Measurements from ENCODE around the gene CYP4A22.
"Not testable (repeated sequence)": the region's sequence is repeated elsewhere in the genome, so short reads cannot be mapped to it uniquely, and the experiment has no call there.

CYP4A22 gene

GRCh38 chr1:47137198-47137597 is at the start of gene CYP4A22:
TSS of gene CYP4A22 (plus strand) at chr1:47137441. CDS start at chr1:47137486, 45 bp downstream.
- DNase-seq = no peak

GRCh38 chr1:47089356-47089755 is 47.9 kb upstream of the CYP4A22 start:
- not testable (repeated sequence) for DNase-seq

GRCh38 chr1:47091476-47091875 is 45.8 kb upstream of the CYP4A22 start:
- DNase-seq = not testable (repeated sequence)

GRCh38 chr1:47104816-47105215 is 32.4 kb upstream of the CYP4A22 start:
- DNase-seq = no peak

GRCh38 chr1:47106792-47107191 is 30.4 kb upstream of the CYP4A22 start:
- DNase-seq = no peak

GRCh38 chr1:47107851-47108574 is 29.2 kb upstream of the CYP4A22 start:
- not testable (repeated sequence) for DNase-seq

GRCh38 chr1:47109482-47109881 is 27.8 kb upstream of the CYP4A22 start:
- DNase-seq = not testable (repeated sequence)

GRCh38 chr1:47113178-47113577 is 24.1 kb upstream of the CYP4A22 start:
- DNase-seq = no peak

- not testable (repeated sequence) for DNase-seq
These were observed 16.2 kb upstream of the CYP4A22 start for GRCh38 chr1:47121039-47121438.

- DNase-seq = not testable (repeated sequence)
These were observed 12.4 kb upstream of the CYP4A22 start for GRCh38 chr1:47124834-47125233.

GRCh38 chr1:47126997-47127396 is 10.2 kb upstream of the CYP4A22 start:
- not testable (repeated sequence) for DNase-seq

- no peak for DNase-seq
These were observed 9.0 kb upstream of the CYP4A22 start for GRCh38 chr1:47128221-47128620.

GRCh38 chr1:47128854-47129253 is 8.4 kb upstream of the CYP4A22 start:
- not testable (repeated sequence) for DNase-seq

GRCh38 chr1:47129489-47130230 is 7.6 kb upstream of the CYP4A22 start:
- not testable (repeated sequence) for DNase-seq

- not testable (repeated sequence) for DNase-seq
These were observed 4.6 kb upstream of the CYP4A22 start for GRCh38 chr1:47132665-47133064.

GRCh38 chr1:47137925-47138615 is 829 bp downstream of the CYP4A22 start:
- DNase-seq = no peak

GRCh38 chr1:47140358-47140757 is 3.1 kb downstream of the CYP4A22 start:
- not testable (repeated sequence) for DNase-seq

- not testable (repeated sequence) for DNase-seq
These were observed 6.4 kb downstream of the CYP4A22 start for GRCh38 chr1:47143654-47144053.

- not testable (repeated sequence) for DNase-seq
These were observed 9.3 kb downstream of the CYP4A22 start for GRCh38 chr1:47146495-47146894.

GRCh38 chr1:47147047-47147785 is 10.0 kb downstream of the CYP4A22 start:
- DNase-seq = no peak

- DNase-seq = not testable (repeated sequence)
These were observed 11.9 kb downstream of the CYP4A22 start for GRCh38 chr1:47149162-47149561.

GRCh38 chr1:47156457-47156856 is 19.2 kb downstream of the CYP4A22 start:
- not testable (repeated sequence) for DNase-seq

GRCh38 chr1:47157957-47158356 is 20.7 kb downstream of the CYP4A22 start:
- not testable (repeated sequence) for DNase-seq

Measured in 8988T (cell line).